NCI-H1694 (cell line): ENCODE measurements around the gene GBA3.

ENCODE experiments used
- DNase-seq: peaks from one replicate; lab custom pipeline; 2025; lab: John Stamatoyannopoulos, UW

Gene GBA3

DNA sequence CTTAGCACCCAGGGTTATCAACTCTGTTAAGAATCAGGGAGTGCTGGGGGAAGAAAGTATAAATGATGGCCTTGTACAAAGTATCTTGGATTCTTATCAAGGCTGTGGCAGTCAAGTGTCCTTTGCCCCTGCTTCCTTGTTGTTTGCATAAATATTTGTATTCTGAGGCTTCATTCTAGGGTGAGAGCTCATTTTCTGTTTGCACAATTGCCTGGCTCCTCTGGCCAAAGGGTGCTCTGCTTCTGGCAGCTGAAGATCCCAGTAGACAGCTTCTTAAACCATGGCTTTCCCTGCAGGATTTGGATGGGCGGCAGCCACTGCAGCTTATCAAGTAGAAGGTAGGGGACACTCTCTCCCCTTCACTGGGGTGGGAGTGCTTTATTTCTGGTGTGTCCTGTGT, at the start of gene GBA3:
Gene GBA3, plus strand, starts transcription at position 202 of the 400 bp plus-strand sequence.
- DNase-seq, result no peak

DNA sequence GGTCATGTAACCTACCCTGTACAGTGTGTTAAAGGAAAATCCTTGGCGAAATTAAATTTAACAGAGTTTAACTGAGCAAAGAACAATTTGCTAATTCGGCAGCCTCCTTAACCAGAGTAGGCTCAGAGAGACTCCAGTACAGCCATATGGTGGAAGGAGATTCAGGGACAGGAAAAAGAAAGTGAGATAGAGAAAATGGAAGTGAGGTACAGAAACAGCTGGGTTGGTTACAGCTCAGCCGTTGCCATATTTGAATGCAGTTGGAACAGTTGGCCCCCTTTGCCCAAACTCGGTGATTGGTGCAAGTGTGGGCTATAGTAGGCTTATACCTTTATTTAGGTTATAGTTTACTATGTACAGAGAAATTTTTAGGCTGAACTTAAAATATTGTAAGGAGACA, 48.8 kb upstream of the GBA3 start:
- no peak for DNase-seq

DNA sequence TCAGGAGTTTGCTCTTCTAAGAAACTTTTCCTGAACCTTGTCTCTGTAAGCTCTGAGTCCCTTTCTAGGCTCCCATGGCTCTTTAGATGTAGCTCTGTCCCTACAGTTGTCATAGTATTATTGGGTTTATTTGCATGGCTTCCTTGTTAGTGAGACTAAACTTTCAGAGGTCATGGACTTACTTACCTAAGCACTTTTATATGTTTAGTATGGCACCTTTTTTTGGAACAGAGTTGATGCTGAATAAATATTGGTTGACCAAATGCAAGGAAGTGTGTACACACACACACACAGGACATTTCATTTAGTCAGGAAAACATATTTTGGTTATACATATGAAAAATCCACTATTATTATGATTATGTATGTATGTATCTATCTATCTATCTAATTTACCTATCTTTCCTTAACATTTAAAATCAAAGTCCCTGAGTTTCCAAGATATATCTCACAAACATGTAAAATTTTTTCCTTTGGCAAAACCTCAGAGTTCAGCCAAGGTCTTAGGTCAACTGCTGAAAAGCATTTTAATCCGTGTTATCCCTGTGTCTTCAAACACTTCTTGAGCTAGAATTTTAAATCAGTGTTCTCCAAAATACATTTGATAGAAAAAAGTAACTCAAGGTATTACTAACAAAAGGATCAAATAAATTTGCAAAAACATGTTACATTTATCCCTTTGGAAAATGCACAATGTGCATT, 47.1 kb upstream of the GBA3 start:
- no peak for DNase-seq

DNA sequence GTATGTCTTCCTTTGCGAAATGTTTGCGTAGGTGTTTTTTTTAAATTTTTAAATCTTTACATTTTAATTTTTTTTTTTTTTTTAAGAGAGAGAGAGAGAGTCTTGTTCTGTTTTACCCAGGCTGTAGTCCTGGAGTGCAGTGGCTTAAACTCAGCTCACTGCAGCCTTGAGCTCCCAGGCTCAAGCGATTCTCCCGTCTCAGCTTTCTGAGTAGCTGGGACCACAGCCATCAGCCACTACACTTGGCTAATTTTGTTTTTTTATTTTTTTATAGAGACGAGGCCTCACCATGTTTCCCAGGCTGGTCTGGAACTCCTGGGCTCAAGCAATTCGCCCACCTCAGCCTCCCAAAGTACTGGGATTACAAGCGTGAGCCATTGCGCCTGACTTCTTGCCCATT, 43.7 kb upstream of the GBA3 start:
- DNase-seq, result no peak

DNA sequence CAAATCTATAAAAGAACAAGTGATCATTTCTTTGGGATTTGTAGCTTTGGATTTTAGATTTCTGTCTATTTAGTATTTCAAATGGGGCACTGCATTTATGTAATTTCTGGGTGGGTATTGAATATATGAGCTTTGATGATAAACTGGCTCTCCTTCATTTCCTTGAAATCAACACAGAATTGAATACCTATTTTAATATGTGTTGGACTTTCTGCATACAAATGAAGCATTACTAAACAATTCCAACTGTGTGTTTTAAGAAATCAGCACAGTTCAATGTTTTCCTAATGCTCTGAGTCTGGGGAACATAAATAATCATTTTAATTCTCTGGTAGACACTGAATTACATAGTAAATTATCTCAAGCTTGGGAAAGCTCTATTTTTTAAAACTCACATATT, 42.0 kb upstream of the GBA3 start:
- no peak for DNase-seq

DNA sequence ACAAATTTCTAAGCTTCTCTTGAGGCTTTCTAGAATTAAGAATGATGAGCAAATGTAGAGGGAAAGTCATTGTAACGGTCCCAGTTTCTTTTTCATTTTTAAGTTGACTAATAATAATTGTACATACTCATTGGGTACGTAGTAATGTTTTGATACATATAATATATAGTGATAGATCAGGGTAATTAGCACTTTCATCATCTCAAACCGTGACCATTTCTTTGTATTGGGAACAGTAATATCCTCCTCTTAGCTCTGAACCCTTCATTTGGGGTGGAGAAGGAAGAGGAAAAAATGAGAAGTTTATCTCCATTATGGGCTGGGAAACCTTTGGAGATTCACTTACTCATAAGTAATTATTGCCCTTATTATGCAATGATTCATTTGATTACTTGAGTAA, 39.0 kb upstream of the GBA3 start:
- DNase-seq, result no peak

DNA sequence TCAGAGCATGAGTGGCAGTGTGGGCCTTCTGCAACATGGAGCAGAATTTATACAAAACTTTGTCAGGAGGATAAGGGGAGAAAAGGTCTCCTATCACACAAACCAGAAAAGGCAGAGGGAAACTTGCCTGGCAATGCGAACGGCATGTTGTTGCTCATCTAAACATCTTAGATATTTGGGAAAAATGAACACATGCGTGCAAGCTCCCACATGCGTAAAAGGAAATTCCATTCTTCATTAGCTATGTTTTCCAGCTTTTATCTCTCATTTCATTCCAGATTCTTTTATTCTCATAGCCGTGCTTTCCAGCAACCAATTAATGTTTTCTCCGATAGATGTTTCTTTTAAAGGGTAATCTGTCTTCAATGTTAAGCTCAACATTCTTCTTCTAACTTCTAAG, 31.3 kb upstream of the GBA3 start:
- DNase-seq, result no peak

DNA sequence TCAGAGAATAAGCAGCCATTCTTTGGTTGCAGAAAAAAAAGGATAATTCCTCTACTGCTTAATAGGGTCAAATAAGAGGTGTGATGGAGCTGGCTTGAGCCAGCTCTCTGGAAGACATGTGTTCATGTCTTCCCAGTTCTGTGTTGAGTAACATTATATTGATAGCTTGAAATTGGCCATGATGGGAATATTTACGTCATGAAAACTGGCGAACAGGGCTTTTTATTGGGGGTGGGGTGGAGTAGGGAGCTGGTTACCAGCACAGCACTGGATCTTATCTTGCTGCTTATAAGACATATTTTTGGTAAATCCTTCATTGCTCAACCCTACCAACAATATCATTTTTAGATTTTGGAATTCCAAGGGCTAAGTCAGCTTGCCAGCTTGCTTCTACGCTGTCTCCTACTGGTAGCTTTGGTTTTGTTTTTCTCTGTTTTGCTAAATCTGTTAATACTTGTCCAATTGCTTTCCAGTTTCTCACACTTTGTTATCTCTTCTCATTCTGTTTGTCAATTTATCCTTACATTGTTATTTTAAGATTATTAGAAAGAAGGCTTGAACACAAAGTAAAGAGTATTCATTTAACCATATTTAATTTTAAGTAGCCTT, 25.3 kb upstream of the GBA3 start:
- no peak for DNase-seq

DNA sequence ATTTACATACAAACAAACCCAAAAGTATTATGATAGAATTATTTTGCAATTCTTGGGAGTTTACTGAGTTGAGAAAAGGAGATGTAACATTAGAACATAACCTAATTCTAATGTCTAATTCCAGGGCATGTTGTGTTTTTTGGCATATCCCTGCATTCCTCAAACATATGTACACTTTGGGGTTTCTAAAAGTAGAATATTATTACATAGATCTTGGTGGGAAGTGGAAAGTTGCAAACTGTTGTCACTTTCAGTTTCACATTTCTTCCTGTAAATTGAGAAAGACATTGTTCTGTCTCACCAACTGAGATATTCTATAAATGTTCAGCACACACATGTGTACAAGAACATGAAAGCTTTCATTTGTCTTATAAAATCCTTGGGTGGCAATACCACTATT, 24.4 kb upstream of the GBA3 start:
- DNase-seq, result no peak

DNA sequence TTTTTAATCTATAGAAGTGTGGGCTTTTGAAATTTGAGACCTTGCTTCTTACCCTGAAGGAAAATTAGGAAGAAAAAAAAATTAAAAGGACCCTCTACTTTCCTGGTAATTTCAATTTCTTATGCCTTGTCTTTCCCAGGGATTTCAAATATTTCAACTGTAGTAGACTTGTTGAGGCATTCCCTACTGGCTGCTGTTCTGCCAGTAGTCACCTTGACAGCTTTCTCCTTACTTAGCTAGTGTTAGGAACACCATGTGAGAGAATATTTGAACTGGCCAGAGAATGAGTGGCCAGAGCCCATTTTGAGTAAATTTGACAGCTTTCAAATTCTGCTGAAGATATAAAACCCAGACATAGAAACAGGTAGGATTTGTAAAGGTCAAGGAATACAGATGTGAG, 24.0 kb upstream of the GBA3 start:
- no peak for DNase-seq

DNA sequence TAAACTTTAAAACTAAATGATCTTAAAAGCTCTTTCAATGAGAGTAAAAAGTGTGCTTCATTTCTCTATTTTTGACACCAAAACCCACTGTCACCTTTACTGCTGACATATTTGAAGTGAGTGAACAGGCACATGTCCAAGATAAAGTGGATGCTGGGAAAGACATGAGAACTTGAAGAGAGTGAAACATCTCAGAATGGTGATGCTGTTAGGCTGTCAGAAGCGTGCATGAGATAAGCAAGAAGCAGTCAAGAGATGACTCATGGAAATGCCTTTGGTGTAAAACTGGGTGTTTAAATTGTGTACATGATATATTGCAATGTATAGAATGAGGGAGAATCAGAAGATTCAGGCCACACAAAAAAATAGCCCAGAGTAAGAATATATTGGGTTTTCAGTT, 21.8 kb upstream of the GBA3 start:
- no peak for DNase-seq

DNA sequence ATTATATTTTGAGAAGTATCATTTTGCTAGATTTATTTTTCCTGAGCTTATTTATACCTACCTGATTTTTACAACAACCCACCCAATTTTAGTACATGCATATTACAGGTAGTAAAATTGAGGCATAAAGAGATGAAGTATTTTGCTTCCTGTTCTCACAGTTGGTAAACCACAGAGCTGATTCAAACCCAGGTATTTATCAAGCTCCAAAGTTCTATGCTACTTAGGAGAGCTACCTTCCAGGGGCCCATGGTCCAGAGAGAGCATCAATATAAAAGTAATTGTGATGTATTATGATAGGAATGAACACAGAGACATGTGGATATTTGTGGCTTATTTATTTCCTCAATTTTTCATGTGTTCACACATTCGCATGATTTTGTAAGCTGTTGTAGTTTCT, 20.2 kb upstream of the GBA3 start:
- DNase-seq, result no peak

DNA sequence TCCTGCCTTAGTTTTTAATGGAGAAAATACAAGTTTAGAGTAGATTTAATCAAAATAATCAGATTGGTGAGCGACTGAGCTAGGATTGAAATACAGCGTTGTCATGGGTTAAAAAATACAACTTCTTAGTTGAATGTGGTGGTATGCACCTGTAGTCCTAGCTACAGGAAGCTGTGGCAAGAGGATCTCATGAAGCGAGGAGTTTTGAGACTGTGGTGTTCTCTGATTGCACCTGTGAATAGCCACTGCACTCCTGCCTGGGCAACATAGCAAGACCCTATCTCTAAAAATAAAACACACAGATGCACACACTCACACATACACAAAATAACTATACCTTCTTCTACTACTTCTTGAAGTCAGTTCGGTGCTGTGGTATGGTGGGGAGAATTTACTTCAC, 19.8 kb upstream of the GBA3 start:
- DNase-seq, result no peak

DNA sequence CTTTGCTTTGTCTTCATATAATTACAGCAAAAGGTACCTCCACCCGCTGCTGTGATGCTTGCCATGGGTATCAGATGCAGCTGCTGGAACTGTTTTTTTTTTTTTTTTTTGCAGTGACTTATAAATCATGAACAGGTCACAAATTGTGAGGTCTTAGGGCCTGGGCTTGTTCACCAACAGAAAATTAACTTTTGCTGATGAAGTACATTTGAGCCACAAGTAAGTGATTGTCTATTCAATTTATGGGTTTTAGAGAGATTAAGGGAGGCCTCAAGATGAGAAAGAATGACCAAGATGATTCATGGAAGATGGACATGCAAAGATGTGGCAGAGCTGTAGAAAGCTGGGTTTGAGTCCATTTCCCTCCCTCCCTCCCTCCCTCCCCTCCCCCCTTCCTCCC, 18.0 kb upstream of the GBA3 start:
- no peak for DNase-seq

DNA sequence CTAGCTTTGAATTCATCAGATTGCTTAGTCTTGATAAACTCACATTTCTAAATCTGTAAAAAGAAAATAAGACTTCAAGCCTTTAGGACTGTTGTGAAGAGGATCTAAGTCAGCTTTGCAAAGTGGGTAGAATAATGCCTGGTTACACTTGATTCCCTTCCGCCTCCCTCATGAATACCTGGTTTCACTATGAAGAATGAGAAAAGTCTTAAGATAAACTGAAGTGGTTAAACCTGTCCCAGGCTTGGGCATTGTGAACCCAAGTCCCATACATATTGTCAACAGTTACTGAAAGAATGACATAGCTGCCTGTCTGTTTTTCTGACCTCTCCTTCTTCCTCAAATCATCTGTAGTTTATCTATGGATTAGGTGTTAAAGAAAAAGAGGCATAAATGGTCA, 16.7 kb upstream of the GBA3 start:
- DNase-seq, result no peak

DNA sequence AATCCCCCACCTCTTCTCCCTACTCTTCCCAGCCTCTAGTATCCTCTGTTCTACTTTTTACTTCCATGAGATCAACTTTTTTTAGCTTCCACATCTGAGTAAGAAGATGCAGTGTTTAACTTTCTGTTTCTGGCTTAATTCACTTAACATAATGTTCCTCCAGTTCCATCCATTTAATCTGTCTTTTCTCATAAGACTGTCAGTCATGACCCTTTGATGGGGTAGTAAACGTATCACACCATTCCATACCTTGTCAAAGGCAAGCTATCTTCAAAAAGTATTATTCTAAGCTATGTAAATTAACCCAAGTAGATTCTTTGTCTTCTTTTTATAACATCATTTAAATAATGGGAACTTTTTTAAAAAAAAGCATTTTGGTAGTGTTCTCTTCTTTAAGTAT, 15.0 kb upstream of the GBA3 start:
- DNase-seq, result no peak

DNA sequence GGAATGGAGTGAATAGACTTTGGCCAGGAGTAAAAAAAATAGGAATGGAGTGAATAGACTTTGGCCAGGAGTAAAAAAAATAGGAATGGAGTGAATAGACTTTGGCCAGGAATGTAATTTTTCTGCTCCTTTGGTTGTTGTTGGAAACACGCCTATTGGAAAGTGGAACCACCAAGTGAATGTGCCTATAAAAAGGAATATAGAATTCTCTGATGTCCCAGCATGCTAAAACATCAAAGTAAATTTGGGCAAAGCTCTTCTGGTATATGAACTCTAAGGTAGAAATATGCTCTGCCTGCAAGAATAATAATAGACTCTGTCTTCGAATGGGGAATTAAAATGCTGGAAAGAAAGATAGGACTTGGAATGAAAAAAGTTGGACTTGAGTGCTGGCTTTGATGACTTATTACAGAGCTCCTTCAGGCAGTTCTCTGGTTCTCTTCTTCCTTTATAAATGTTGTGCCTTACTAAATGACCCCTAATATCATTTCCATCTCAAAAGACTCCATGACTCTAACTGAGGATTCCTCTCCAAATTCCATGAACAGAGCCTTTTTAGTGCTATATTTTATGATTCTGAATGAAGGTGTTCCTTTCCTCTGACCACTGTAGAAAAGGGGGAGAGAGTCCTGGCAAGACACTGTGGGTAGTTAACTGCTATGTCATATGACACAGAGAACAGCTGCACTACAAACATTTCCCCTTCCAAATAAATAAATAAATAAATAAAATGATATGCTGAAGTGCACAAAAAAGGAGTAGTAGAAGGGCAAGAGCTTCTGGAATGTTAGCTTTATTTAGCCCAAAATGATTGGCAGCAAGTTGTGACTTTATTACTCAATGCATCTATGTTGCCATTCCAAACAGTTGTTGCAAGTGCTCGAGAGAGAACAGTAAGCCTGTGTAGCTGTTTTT, 13.5 kb upstream of the GBA3 start:
- DNase-seq, result no peak

DNA sequence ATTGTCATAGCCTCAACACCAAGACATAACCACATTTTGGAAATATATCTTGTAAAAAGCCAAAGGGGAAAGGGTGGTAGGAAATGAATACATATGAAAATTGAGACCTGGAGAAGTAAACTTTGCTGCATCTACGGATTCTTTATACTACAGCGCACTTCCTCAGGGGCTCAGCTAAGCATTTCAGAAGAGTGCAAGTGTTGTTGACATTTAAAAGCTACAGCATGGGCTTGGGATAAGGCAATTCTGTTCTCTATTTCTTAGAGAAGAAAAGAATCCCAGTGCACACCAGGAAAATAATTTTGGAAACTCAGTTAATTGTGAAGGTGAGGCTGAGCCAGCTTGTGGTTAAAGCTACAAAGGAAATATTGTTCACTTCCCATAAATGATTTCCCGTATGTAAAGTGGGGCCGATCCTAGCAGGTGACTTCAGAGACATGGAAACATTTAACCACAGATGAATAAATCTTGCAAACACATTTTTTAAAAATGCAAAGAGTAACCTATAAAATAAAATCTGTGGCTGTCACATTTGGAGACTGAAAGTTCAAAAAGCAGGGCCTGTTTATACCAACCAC, 12.6 kb upstream of the GBA3 start:
- DNase-seq, result no peak

DNA sequence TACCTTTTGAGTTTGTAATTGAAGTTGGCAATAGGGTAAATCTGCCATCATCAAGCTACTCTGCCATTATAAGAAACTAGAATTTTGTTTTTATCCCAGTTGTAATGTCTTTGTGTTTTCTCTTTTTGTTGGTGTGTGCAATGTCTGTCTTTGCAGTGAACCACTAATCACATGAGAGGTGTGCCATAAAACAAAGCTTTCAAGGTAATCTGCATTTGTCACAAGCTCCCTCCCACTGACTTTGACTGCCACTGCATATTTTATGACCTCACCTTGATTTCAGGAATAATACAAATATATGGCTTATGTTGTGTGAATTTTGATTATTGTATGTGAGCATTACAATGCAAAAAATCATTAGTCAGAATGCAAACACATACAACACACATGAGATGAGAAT, 9.0 kb upstream of the GBA3 start:
- no peak for DNase-seq

DNA sequence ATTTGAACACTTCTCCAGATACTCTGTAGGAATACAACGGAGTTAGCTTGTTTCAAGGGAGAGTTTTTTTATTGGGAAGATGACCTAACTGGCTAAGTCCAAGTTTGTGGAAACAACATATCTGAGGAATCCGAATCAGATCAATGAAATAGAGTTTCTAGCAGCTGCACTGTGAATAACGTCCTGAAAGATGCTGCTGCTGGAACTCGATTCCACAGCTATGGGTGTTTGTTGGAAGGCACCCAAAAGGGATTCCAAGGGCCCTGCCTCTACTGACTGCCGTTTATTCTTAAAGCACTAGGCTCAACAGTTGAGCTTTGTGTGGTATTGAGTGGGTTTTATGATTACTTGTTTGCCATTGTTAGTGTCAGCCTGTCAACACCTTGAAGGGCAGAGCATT, 6.6 kb upstream of the GBA3 start:
- DNase-seq, result no peak

DNA sequence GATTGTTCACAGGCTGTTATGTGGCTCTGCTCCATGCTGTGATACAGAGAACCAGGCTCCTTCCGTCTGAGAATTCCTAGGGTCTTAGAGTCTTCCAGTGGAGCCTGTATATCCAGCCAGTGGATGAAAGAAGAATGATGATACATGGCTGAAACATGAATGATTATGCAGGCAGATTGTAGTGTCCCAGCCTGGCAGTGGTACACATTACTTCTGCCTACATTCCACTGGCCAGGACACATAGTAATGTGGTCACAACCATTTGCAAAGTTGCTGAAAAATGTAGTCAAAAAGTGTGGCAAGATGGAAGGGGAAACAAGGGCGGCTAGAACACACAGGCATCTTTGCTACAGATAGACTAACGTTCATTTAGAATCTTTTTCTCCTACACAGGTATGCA, 4.5 kb upstream of the GBA3 start:
- no peak for DNase-seq

DNA sequence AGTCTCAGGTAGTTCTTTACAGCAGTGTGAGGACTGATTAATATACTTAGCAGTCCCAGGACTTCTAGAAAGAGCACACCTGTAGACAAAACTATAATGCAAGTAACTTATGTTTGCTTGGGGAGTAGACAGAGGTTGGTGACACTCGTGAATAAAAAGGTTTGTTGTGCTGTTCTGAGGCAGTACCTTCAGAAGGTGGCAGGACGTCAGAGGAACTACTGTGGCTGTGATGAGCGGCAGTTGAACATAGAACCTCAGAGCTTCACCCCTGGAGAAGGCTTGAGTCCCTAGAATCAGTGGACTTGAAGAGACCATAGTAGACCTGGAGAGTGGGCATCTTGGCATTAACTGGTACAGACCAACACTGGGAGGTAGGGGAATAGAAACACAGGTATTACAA, 3.3 kb upstream of the GBA3 start:
- no peak for DNase-seq

DNA sequence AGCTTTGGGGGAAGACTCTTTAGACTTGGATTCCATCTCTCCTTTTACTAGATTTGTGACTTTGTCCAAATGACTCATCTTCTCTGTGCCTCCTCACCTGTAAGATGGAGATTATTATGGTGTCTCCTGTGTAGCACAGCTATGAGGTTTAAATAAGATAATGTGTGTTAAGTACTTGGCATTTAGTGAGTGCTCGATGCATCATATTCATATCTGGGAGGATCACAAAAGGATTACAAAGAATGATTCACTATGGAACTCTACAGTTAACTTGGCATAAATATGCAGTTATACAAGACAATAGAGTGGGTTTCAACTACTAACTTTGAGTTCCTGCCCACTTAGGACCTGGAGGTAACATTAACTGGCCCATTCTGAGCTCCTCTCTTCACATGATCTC, 2.3 kb downstream of the GBA3 start:
- DNase-seq, result no peak
